ENCODE measurements around the gene CADPS. TPM values are rescaled to one million over a fixed set of nuclear protein-coding genes. Genes with fewer than 3 reads are reported as not detected.
A peak's percentile ranks its signal among the peaks of the same experiment; 100 is the strongest.

The CADPS gene
- total RNA-seq, 1 experiment from 2014 or later = 7.0 TPM

DNA sequence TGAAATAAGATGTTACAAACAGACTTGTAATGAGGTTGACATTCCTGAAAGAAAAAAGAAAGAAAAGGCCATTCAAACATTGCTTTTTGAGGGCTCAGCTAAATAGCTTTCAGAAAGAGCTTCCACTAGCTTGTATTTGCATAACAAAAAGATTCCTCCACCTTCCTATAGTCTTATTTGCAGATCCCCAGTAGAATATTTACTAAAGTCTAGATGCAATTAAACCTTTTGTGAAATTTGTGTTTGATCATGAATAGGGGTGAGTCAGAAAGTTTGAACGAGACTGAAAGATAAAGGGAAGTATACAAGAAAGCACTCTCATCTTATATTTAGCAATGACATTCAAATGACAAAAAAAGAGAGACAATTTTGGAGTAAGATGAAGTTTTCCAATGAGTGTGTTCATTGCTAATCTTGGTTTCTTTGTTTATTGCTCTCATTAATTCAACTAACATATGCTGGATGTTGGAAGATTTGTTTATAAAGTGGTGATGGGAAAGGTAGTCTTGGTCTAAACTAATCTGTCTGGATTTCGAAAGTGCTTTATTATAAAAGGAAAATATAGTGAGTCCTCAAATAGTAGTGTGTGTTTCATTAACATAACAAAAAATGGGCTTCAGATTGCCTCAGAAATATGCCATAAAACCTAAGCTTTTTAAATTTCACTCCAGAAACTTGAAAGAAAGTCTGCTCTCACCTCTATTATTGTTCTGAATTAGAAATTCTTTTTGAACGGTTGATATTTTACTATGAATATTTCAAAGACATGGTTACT lies 9.1 kb upstream of the CADPS start:
- Mint-ChIP-seq H3K27me3 (ENCODE audit: low read depth) (no peaks in the 10 kb centered on the region), H3K4me3 (peak overlapping the region; percentile 32), H3K4me1 (peaks cover 65% of the 10 kb centered on the region)

DNA sequence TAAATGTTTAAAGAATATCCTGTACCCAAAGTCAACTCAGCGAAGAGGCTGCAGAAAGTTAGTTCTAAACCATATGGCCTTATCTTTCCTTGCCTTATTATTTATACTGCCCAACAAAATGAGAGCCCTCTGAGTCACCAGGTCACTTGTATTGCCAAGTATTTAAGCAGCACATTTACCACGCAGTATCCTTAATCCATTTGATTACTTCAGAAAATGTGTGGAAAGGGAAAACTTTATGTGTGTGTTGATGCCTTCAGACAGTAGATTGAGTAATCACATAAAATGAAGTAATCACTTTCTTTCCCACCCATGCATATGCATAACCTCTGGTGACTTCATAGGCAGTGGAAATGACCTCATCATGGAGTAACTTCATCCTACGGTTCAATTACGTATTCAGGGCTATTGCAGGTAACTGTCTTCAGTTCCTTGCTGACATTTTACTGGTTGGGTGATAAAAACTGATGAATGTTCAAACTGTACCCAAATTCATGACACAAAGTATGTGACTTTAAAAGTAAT lies 7.5 kb upstream of the CADPS start:
- ChIA-PET POLR2A (interaction anchor here (1.5 kb wide), 1 partner anchor 9 kb away, joined by 4 read pairs; no protein-coding TSS in a partner anchor), CTCF (interaction anchor here (1.7 kb wide), 2 partner anchors 9 to 216 kb away, joined by 6 to 18 read pairs; partner anchors contain the start of gene CADPS)
- no peak overlapping the region for H3K27ac Mint-ChIP-seq
- TF ChIP-seq ETV6 (CRISPR knock-in tag; IDR thresholded peaks at IDR 0.05) (no peak), TP53 (CRISPR knock-in tag; IDR thresholded peaks at IDR 0.05) (no peak), CREB1 (CRISPR knock-in tag; IDR thresholded peaks at IDR 0.05) (no peak), NFE2L1 (CRISPR knock-in tag; IDR thresholded peaks at IDR 0.05) (no peak)
- TF ChIP-seq, protein P1, sequence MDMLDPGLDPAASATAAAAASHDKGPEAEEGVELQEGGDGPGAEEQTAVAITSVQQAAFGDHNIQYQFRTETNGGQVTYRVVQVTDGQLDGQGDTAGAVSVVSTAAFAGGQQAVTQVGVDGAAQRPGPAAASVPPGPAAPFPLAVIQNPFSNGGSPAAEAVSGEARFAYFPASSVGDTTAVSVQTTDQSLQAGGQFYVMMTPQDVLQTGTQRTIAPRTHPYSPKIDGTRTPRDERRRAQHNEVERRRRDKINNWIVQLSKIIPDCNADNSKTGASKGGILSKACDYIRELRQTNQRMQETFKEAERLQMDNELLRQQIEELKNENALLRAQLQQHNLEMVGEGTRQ (CRISPR knock-in tag; IDR thresholded peaks at IDR 0.05) = no peak
- TF ChIP-seq, protein P2, sequence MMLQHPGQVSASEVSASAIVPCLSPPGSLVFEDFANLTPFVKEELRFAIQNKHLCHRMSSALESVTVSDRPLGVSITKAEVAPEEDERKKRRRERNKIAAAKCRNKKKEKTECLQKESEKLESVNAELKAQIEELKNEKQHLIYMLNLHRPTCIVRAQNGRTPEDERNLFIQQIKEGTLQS (CRISPR knock-in tag; conservative IDR thresholded peaks at IDR 0.05) = no peak
- TF ChIP-seq, protein P3, sequence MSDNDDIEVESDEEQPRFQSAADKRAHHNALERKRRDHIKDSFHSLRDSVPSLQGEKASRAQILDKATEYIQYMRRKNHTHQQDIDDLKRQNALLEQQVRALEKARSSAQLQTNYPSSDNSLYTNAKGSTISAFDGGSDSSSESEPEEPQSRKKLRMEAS (CRISPR knock-in tag; IDR thresholded peaks at IDR 0.05) = no peak
- TF ChIP-seq, protein P4, sequence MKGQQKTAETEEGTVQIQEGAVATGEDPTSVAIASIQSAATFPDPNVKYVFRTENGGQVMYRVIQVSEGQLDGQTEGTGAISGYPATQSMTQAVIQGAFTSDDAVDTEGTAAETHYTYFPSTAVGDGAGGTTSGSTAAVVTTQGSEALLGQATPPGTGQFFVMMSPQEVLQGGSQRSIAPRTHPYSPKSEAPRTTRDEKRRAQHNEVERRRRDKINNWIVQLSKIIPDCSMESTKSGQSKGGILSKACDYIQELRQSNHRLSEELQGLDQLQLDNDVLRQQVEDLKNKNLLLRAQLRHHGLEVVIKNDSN (CRISPR knock-in tag; IDR thresholded peaks at IDR 0.05) = no peak

More for the DNA sequence above, 9.1 kb upstream of the CADPS start:
- H3K27ac Mint-ChIP-seq = peak overlapping the region; percentile 91
- peak; percentile 63 for ATAC-seq
- H3K36me3 Mint-ChIP-seq = no peaks in the 10 kb centered on the region
- no peak for DNase-seq (ENCODE audit: low spot score)
- H3K9me3 Mint-ChIP-seq = 0 out of 2 replicates have a peak, but pooled peaks cover 4% of the 10 kb centered on the region
- POLR2A ChIA-PET = interaction anchor here (1.4 to 1.5 kb wide), 2 partner anchors 8 to 10 kb away, joined by 3 to 4 read pairs; no protein-coding TSS in a partner anchor
- no peak for TF ChIP-seq CREB1 (CRISPR knock-in tag; IDR thresholded peaks at IDR 0.05)
- TF ChIP-seq, protein P5, sequence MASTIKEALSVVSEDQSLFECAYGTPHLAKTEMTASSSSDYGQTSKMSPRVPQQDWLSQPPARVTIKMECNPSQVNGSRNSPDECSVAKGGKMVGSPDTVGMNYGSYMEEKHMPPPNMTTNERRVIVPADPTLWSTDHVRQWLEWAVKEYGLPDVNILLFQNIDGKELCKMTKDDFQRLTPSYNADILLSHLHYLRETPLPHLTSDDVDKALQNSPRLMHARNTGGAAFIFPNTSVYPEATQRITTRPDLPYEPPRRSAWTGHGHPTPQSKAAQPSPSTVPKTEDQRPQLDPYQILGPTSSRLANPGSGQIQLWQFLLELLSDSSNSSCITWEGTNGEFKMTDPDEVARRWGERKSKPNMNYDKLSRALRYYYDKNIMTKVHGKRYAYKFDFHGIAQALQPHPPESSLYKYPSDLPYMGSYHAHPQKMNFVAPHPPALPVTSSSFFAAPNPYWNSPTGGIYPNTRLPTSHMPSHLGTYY (CRISPR knock-in tag; IDR thresholded peaks at IDR 0.05) = no peak
- no peak for TF ChIP-seq TP53 (CRISPR knock-in tag; IDR thresholded peaks at IDR 0.05)
- TF ChIP-seq NFE2L1 (CRISPR knock-in tag; IDR thresholded peaks at IDR 0.05) = no peak
- TF ChIP-seq, protein P6, sequence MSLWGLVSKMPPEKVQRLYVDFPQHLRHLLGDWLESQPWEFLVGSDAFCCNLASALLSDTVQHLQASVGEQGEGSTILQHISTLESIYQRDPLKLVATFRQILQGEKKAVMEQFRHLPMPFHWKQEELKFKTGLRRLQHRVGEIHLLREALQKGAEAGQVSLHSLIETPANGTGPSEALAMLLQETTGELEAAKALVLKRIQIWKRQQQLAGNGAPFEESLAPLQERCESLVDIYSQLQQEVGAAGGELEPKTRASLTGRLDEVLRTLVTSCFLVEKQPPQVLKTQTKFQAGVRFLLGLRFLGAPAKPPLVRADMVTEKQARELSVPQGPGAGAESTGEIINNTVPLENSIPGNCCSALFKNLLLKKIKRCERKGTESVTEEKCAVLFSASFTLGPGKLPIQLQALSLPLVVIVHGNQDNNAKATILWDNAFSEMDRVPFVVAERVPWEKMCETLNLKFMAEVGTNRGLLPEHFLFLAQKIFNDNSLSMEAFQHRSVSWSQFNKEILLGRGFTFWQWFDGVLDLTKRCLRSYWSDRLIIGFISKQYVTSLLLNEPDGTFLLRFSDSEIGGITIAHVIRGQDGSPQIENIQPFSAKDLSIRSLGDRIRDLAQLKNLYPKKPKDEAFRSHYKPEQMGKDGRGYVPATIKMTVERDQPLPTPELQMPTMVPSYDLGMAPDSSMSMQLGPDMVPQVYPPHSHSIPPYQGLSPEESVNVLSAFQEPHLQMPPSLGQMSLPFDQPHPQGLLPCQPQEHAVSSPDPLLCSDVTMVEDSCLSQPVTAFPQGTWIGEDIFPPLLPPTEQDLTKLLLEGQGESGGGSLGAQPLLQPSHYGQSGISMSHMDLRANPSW (CRISPR knock-in tag; conservative IDR thresholded peaks at IDR 0.05; ENCODE audit: low read depth) = no peak
- no peak for TF ChIP-seq ZNF671 (CRISPR knock-in tag; IDR thresholded peaks at IDR 0.05)
- TF ChIP-seq, protein P7, sequence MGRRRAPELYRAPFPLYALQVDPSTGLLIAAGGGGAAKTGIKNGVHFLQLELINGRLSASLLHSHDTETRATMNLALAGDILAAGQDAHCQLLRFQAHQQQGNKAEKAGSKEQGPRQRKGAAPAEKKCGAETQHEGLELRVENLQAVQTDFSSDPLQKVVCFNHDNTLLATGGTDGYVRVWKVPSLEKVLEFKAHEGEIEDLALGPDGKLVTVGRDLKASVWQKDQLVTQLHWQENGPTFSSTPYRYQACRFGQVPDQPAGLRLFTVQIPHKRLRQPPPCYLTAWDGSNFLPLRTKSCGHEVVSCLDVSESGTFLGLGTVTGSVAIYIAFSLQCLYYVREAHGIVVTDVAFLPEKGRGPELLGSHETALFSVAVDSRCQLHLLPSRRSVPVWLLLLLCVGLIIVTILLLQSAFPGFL (CRISPR knock-in tag; IDR thresholded peaks at IDR 0.05; ENCODE audit: borderline replicate concordance) = no peak
- TF ChIP-seq GABPB1 (CRISPR knock-in tag; IDR thresholded peaks at IDR 0.05) = no peak
- TF ChIP-seq, protein P8, sequence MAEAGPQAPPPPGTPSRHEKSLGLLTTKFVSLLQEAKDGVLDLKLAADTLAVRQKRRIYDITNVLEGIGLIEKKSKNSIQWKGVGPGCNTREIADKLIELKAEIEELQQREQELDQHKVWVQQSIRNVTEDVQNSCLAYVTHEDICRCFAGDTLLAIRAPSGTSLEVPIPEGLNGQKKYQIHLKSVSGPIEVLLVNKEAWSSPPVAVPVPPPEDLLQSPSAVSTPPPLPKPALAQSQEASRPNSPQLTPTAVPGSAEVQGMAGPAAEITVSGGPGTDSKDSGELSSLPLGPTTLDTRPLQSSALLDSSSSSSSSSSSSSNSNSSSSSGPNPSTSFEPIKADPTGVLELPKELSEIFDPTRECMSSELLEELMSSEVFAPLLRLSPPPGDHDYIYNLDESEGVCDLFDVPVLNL (CRISPR knock-in tag; IDR thresholded peaks at IDR 0.05; ENCODE audit: borderline replicate concordance, low read depth) = no peak
- TF ChIP-seq, protein P9, sequence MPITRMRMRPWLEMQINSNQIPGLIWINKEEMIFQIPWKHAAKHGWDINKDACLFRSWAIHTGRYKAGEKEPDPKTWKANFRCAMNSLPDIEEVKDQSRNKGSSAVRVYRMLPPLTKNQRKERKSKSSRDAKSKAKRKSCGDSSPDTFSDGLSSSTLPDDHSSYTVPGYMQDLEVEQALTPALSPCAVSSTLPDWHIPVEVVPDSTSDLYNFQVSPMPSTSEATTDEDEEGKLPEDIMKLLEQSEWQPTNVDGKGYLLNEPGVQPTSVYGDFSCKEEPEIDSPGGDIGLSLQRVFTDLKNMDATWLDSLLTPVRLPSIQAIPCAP (CRISPR knock-in tag; IDR thresholded peaks at IDR 0.05) = no peak
- no peak for TF ChIP-seq TEAD4 (CRISPR knock-in tag; IDR thresholded peaks at IDR 0.05)
- TF ChIP-seq ESRRA (CRISPR knock-in tag; IDR thresholded peaks at IDR 0.05; ENCODE audit: borderline replicate concordance) = no peak
- no peak for TF ChIP-seq JUN (CRISPR knock-in tag; IDR thresholded peaks at IDR 0.05)
- TF ChIP-seq, protein P10, sequence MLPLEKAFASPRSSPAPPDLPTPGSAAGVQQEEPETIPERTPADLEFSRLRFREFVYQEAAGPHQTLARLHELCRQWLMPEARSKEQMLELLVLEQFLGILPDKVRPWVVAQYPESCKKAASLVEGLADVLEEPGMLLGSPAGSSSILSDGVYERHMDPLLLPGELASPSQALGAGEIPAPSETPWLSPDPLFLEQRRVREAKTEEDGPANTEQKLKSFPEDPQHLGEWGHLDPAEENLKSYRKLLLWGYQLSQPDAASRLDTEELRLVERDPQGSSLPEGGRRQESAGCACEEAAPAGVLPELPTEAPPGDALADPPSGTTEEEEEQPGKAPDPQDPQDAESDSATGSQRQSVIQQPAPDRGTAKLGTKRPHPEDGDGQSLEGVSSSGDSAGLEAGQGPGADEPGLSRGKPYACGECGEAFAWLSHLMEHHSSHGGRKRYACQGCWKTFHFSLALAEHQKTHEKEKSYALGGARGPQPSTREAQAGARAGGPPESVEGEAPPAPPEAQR (CRISPR knock-in tag; IDR thresholded peaks at IDR 0.05) = no peak
- TF ChIP-seq ZNF317 (CRISPR knock-in tag; IDR thresholded peaks at IDR 0.05; ENCODE audit: borderline replicate concordance, low read depth) = no peak
- CTCF ChIA-PET = interaction anchor here (1.1 to 1.7 kb wide), 4 partner anchors 10 to 218 kb away, joined by 3 to 18 read pairs (median 5); partner anchors contain the start of gene CADPS

More for the DNA sequence above, 7.5 kb upstream of the CADPS start:
- Mint-ChIP-seq H3K36me3 (no peaks in the 10 kb centered on the region), H3K9me3 (0 out of 2 replicates have a peak, but pooled peaks cover 4% of the 10 kb centered on the region), H3K27me3 (ENCODE audit: low read depth) (no peaks in the 10 kb centered on the region; the same call in 1 of the 2 replicates), H3K4me3 (no peak overlapping the region), H3K4me1 (peaks cover 55% of the 10 kb centered on the region)
- ATAC-seq = no peak
- DNase-seq (ENCODE audit: low spot score) = no peak
